ENCODE results near the gene TTYH2. TPM values are rescaled to one million over a fixed set of nuclear protein-coding genes. Genes with fewer than 3 reads are reported as not detected.

TTYH2 gene
- total RNA-seq, 1 donor from 2014 or later = 1.2 TPM

DNA sequence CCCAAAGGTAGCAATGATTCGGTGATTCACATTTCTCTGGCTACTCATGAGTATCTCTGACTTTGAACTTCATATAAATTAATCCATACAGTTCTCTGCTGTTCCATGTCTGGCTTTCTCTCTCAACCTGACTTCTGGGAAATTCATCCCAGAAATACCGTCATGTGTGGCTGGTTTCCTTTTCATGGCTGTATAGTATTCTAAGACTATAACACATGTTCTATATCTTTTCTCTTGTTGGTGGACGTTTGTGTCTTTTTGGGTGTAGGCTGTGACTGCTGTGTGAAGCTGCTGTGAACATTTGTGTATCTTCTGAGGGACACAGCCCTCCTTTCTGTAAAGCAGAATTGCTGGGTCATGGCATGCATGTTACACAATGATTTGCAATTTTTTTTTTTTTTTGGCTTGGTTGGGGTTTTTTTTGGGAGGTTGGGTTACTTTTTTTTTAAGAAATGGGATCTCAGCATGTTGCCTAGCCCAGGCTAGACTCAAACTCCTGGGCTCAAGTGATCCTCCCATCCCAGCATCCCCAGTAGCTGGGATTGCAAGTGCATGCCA lies 6.3 kb downstream of the TTYH2 start:
- no peak for DNase-seq (ENCODE audit: low read depth)
- no peak for TF ChIP-seq CTCF (conservative IDR thresholded peaks at IDR 0.05; ENCODE audit: low read depth, low read length)

DNA sequence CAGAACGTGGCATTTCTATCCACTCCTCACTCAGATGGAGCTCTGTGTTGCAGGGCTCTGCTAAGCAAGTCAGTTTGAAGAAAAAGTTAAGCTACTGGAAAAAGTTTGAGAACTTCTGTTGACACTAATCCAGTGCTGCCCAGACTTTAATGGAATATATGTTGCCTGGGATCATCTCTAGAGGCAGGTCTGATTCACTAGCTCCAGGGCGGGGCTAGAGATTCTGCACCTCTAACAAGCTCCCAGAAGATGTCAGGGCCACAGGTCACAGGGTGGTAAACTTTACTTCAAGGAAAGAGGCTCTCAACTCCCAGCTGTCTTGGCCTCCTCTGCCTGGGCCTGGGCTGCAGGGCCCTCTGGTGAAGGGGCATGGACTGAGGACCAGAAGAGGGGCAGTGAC lies 6.8 kb downstream of the TTYH2 start:
- DNase-seq (ENCODE audit: low read depth) = no peak
- TF ChIP-seq CTCF (conservative IDR thresholded peaks at IDR 0.05; ENCODE audit: low read depth, low read length) = no peak
- H3K4me3 ChIP-seq (ENCODE audit: low read depth, low read length) = no peak overlapping the region

More for the DNA sequence above, 6.3 kb downstream of the TTYH2 start:
- H3K4me3 ChIP-seq (ENCODE audit: low read depth, low read length) = no peak overlapping the region

DNA sequence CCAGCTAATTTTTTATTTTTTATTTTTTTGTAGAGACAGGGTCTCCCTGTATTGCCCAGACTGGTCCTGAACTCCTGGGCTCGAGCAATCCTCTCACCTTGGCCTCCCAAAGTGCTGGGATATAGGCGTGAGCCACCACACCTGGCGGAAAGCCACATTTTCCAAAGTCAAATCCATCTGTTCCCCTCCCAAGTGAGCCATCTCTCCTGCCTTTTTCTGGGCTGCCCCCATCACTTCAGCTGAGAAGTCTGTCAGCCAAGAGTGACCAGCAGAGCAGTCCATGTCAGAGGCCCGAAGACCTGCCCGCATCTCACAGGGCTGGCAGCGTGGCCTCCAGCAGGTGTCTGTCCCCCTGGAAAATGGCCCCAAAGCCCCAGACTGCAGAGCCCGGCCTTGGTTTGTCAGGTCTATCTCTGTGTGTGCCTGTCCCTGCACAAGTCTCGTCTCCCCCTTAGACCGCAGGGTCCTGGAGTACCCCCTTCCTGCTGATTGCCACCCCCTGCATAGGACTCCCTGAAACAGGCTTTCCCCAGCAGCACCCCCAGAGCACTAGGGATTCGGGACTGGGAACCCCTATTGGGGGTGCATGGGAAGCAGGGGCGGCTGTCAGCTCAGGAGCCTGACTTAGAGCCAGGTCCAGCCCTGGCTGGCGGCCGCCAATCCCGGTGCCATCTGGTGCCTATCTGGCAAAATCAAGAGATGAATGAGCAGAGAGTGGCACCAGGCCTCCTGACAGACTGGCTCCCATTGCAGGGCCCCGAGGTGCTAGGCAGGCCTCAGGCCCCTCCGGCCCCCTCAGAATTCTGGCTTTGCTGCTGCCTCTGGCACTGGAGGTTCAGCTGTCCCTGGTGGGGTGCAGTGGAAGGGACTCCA lies 7.8 kb downstream of the TTYH2 start:
- TF ChIP-seq CTCF (conservative IDR thresholded peaks at IDR 0.05; ENCODE audit: low read depth, low read length) = no peak
- no peak overlapping the region for H3K4me3 ChIP-seq (ENCODE audit: low read depth, low read length)
- no peak for DNase-seq (ENCODE audit: low read depth)

DNA sequence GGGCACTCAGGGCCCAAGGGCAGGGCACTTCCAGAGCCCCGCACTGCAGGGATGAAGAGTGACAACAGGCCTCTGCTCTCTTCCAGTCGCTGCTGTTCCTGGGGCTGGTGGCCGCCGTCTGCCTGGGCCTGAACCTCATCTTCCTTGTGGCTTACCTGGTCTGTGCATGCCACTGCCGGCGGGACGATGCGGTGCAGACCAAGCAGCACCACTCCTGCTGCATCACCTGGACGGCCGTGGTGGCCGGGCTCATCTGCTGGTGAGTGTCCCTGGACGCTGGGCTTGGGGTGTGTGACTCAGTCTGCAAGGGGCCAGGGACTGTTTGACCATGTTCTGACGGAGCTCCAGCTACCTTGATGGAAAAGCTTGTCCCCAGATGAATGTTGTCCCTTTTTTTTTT lies 9.0 kb downstream of the TTYH2 start:
- TF ChIP-seq CTCF (conservative IDR thresholded peaks at IDR 0.05; ENCODE audit: low read depth, low read length) = no peak
- DNase-seq (ENCODE audit: low read depth) = no peak
- no peak overlapping the region for H3K4me3 ChIP-seq (ENCODE audit: low read depth, low read length)

GRCh38 chr17:74223901-74224300 lies 10.5 kb downstream of the TTYH2 start:
- TF ChIP-seq CTCF (conservative IDR thresholded peaks at IDR 0.05; ENCODE audit: low read depth, low read length) = no peak
- no peak overlapping the region for H3K4me3 ChIP-seq (ENCODE audit: low read depth, low read length)
- no peak for DNase-seq (ENCODE audit: low read depth)

DNA sequence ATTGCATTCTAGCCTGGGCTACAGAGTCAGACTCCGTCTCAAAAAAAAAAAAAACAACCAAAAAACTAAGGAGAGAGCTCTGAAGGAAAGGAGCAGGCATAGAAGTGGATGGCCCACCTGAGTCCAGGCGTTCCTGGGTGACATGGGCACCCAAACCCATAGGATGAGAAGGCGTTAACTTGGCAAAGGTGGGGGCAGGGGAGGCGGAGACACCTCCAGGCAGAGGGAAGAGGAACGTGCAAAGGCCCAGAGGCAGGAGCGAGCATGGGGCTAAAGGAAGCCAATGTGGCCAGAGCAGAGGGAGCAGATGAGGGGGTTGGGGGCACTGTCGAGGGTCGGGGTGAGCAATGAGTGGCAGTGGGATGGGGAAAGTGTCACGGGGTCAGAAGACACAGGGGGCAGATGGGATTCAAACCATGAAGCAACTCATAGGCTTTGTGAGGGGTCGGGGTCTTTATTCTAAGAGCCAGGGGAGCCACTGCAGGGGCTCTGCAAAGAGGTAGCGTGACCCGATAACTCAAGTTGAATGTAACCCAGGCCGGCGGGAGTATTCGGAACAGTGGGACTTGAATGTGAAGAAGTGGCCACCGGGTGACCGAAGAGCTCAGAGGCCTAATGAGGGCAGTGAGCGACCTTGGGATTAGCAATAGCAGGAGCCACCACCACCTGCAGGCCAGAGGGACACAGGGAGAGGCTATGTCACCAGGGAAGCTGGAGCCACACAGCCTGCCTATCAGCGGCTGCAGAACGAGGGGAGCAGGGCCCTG lies 11.8 kb downstream of the TTYH2 start:
- H3K4me3 ChIP-seq (ENCODE audit: low read depth, low read length) = no peak overlapping the region
- no peak for TF ChIP-seq CTCF (conservative IDR thresholded peaks at IDR 0.05; ENCODE audit: low read depth, low read length)
- DNase-seq (ENCODE audit: low read depth) = no peak
